Ishikawa (cell line): Measurements from ENCODE around the gene PRRT2.
A peak's percentile ranks its signal among the peaks of the same experiment; 100 is the strongest.

Source experiments
- CEBPB ChIP-seq: IDR thresholded peaks from 2 replicates; pipeline ENCODE4 v1.6.1; 2012
- EP300 ChIP-seq: IDR thresholded peaks from 2 replicates; pipeline ENCODE4 v1.6.1; 2012; ENCODE audit warnings: borderline replicate concordance
- REST ChIP-seq: IDR thresholded peaks from 2 replicates; pipeline ENCODE4 v1.6.1; 2012; ENCODE audit warnings: low read depth, mild to moderate bottlenecking
- TCF12 ChIP-seq: IDR thresholded peaks from 2 replicates; pipeline ENCODE4 v1.6.1; 2012; ENCODE audit warnings: low read depth
- USF1 ChIP-seq: IDR thresholded peaks from 2 replicates; pipeline ENCODE4 v1.6.1; 2012

- TF ChIP-seq CEBPB (no peak), TCF12 (peak; percentile 1; the same call in 1 of the 2 replicates), USF1 (no peak), REST (no peak), EP300 (no peak)
Measured at GRCh38 chr16:29863669-29863984, 51.6 kb downstream of the PRRT2 start.
